ENCODE measurements around the gene HBP1. TPM values are rescaled to one million over a fixed set of nuclear protein-coding genes. Genes with fewer than 3 reads are reported as not detected.

The HBP1 gene
- polyA plus RNA-seq, 3 donors: 41.2 to 52.9 (median 44.7) TPM

DNA sequence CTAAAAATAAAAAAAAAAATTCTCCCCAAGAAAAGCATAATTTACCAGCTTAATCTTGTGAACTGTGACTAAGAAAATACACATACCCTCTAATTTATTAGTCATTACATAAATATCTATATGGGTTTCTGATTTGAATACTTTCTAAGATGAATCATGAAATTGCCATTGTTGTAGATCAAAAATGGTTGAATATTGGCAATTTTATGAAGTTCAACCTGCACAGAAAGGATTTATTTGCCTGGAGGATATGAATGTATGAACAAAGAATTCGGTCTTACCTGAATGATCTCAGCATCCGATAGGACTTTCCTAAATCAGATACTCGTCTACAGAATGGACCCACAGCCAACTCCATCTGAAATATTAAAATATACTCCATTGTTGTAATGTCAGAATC, 61.5 kb downstream of the HBP1 start:
- no peaks in the 10 kb centered on the region for H3K4me1 ChIP-seq (ENCODE audit: control insufficient read depth in 1 of 2, insufficient read depth in 2 of 2, low read length in 2 of 2)
- H3K9ac ChIP-seq (ENCODE audit: insufficient read depth, low read length, poor library complexity, severe bottlenecking): no peak overlapping the region
- H3K9me3 ChIP-seq (replicated peaks in 1 of 2; ENCODE audit: control insufficient read depth in 1 of 2, insufficient read depth in 1 of 2, low read length in 2 of 2): no peaks in the 10 kb centered on the region
- Mint-ChIP-seq H3K4me3 (no peak overlapping the region), H3K4me1 (no peaks in the 10 kb centered on the region), H3K9me3 (no peaks in the 10 kb centered on the region), H3K27ac (no peak overlapping the region), H3K36me3 (peaks cover 33 to 46% of the 10 kb centered on the region in 2 donors), H3K27me3 (ENCODE audit: low read depth in 3 of 3) (peaks cover 0 to 1% (median 0%) of the 10 kb centered on the region in 3 donors)
- DNase-seq: no peak
- intact Hi-C loops (cut with micrococcal nuclease): no loop called here
- no peaks in the 10 kb centered on the region for H3K27me3 ChIP-seq (ENCODE audit: control insufficient read depth in 2 of 2, insufficient read depth in 2 of 2, low read length in 2 of 2)
- no peak overlapping the region for H3K4me2 ChIP-seq (replicated peaks; ENCODE audit: extremely low read depth, low read length, poor library complexity, severe bottlenecking)
- H3K4me3 ChIP-seq (replicated peaks in 1 of 3; ENCODE audit: low read depth in 2 of 3, low read length in 3 of 3): no peak overlapping the region
- H4K20me1 ChIP-seq (ENCODE audit: insufficient read depth, low read length): no peaks in the 10 kb centered on the region
- H3K79me2 ChIP-seq (ENCODE audit: insufficient read depth, low read length): no peaks in the 10 kb centered on the region
- WGBS (ENCODE audit: insufficient coverage): no CpG with 5 or more reads among the region's 3 CpGs
- no peak overlapping the region for H2AFZ ChIP-seq (ENCODE audit: insufficient read depth, low read depth, low read length, poor library complexity, severe bottlenecking)
- no peak overlapping the region for H3K27ac ChIP-seq (ENCODE audit: low read depth in 1 of 2, low read length in 2 of 2)
- TF ChIP-seq, protein P1, sequence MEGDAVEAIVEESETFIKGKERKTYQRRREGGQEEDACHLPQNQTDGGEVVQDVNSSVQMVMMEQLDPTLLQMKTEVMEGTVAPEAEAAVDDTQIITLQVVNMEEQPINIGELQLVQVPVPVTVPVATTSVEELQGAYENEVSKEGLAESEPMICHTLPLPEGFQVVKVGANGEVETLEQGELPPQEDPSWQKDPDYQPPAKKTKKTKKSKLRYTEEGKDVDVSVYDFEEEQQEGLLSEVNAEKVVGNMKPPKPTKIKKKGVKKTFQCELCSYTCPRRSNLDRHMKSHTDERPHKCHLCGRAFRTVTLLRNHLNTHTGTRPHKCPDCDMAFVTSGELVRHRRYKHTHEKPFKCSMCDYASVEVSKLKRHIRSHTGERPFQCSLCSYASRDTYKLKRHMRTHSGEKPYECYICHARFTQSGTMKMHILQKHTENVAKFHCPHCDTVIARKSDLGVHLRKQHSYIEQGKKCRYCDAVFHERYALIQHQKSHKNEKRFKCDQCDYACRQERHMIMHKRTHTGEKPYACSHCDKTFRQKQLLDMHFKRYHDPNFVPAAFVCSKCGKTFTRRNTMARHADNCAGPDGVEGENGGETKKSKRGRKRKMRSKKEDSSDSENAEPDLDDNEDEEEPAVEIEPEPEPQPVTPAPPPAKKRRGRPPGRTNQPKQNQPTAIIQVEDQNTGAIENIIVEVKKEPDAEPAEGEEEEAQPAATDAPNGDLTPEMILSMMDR (IDR thresholded peaks at IDR 0.05): no peak
- H3K36me3 ChIP-seq (replicated peaks in 1 of 2; ENCODE audit: control insufficient read depth in 1 of 2, insufficient read depth in 2 of 2, low read length in 2 of 2): peaks cover 18 to 73% of the 10 kb centered on the region in 2 donors

DNA sequence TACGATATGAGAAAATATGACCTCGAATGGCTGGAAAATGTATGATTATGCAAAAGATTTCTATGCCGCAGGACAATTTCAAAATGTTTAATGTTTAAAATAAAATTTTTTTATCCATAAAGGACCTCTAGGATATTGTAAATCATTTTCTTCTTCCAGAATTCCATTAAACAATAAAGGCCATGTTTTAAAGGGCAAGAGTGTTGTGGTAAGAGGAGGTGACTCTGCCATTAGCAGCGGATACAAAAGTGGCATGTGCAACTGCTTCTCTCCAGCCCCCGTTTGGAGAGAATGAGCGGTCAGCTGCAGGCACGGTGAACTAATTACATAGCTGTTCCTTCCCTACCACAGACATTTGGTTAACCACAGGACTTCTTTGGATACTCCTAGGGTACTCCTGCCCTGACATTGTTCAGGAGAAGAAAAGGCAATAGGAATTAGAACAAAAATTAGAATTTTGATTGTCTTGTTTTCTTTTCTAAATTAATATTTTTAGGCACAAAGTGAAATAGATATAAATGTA, 63.8 kb downstream of the HBP1 start:
- Histone ChIP-seq H3K4me1 (ENCODE audit: control insufficient read depth in 1 of 2, insufficient read depth in 2 of 2, low read length in 2 of 2) (no peaks in the 10 kb centered on the region), H3K4me2 (replicated peaks; ENCODE audit: extremely low read depth, low read length, poor library complexity, severe bottlenecking) (no peak overlapping the region)

More for the DNA sequence above, 63.8 kb downstream of the HBP1 start:
- no peaks in the 10 kb centered on the region for H4K20me1 ChIP-seq (ENCODE audit: insufficient read depth, low read length)
- Mint-ChIP-seq H3K36me3 (peaks cover 36 to 37% of the 10 kb centered on the region in 2 donors), H3K4me1 (no peaks in the 10 kb centered on the region), H3K4me3 (no peak overlapping the region), H3K27ac (no peak overlapping the region), H3K27me3 (ENCODE audit: low read depth in 3 of 3) (peaks cover 0 to 1% (median 0%) of the 10 kb centered on the region in 3 donors), H3K9me3 (no peaks in the 10 kb centered on the region)
- H3K9me3 ChIP-seq (replicated peaks in 1 of 2; ENCODE audit: control insufficient read depth in 1 of 2, insufficient read depth in 1 of 2, low read length in 2 of 2): no peaks in the 10 kb centered on the region
- TF ChIP-seq, protein P1 (IDR thresholded peaks at IDR 0.05): no peak
- H3K79me2 ChIP-seq (ENCODE audit: insufficient read depth, low read length): no peaks in the 10 kb centered on the region
- no peak overlapping the region for H2AFZ ChIP-seq (ENCODE audit: insufficient read depth, low read depth, low read length, poor library complexity, severe bottlenecking)
- H3K27me3 ChIP-seq (ENCODE audit: control insufficient read depth in 2 of 2, insufficient read depth in 2 of 2, low read length in 2 of 2): no peaks in the 10 kb centered on the region
- no peak overlapping the region for H3K4me3 ChIP-seq (replicated peaks in 1 of 3; ENCODE audit: low read depth in 2 of 3, low read length in 3 of 3)
- no peak overlapping the region for H3K27ac ChIP-seq (ENCODE audit: low read depth in 1 of 2, low read length in 2 of 2)
- intact Hi-C loops (cut with micrococcal nuclease): no loop called here
- WGBS (ENCODE audit: insufficient coverage): 49% methylated on average over 3 of the region's 7 CpGs
- no peak for DNase-seq
- H3K9ac ChIP-seq (ENCODE audit: insufficient read depth, low read length, poor library complexity, severe bottlenecking): no peak overlapping the region
- H3K36me3 ChIP-seq (replicated peaks in 1 of 2; ENCODE audit: control insufficient read depth in 1 of 2, insufficient read depth in 2 of 2, low read length in 2 of 2): peaks cover 14 to 63% of the 10 kb centered on the region in 2 donors
